Right renal pelvis (tissue), 4 donors: ENCODE results near the gene CHD8. TPM values are rescaled to one million over a fixed set of nuclear protein-coding genes. Genes with fewer than 3 reads are reported as not detected.
"Not testable (repeated sequence)": the region's sequence is repeated elsewhere in the genome, so short reads cannot be mapped to it uniquely, and the experiment has no call there.

Experiments
- DNase-seq, 4 donors: peaks; one replicate each; pipeline ENCODE4 v3.0.0-alpha.2; 2013; ENCODE audit warnings: low read depth in 4 of 4, low spot score in 3 of 4, missing footprints in 1 of 4
- polyA plus RNA-seq, 4 donors: library from polyadenylated mRNA; unstranded; fragments of 120-200 nt; gene quantifications; one replicate each; pipeline ENCODE4 v1.2.1, GENCODE V29; 2013; ENCODE audit not compliant: insufficient read length in 4 of 4

Gene CHD8
- 10 to 100 TPM; 67.5 to 72.3 (median 70.4) TPM for polyA plus RNA-seq

- peak; percentile 97 to 99 (median 99) for DNase-seq
Measured at GRCh38 chr14:21455912-21456667, at the start of gene CHD8. Gene CHD8, minus strand, starts transcription at chr14:21456123. Its CDS starts 24,480 bp downstream, at chr14:21431643.

GRCh38 chr14:21505012-21505553, 49.2 kb upstream of the CHD8 start:
- no peak for DNase-seq

- no peak for DNase-seq
Measured at GRCh38 chr14:21503376-21503775, 47.5 kb upstream of the CHD8 start.

GRCh38 chr14:21501568-21501967, 45.6 kb upstream of the CHD8 start:
- no peak for DNase-seq

GRCh38 chr14:21498540-21499526, 42.9 kb upstream of the CHD8 start:
- peak in 2 of 4 donors; percentile 33 to 36 for DNase-seq

- no peak for DNase-seq
Measured at GRCh38 chr14:21496453-21496852, 40.5 kb upstream of the CHD8 start.

GRCh38 chr14:21494902-21495762, 39.2 kb upstream of the CHD8 start:
- no peak for DNase-seq

- no peak for DNase-seq
Measured at GRCh38 chr14:21486640-21487087, 30.7 kb upstream of the CHD8 start.

- DNase-seq, result peak; percentile 93 to 99 (median 98)
Measured at GRCh38 chr14:21476925-21477681, 21.2 kb upstream of the CHD8 start, which contains the start of the genes RAB2B and TOX4. Gene RAB2B, minus strand, starts transcription at chr14:21476959. Its CDS starts 87 bp downstream, at chr14:21476872. Gene TOX4, plus strand, starts transcription at chr14:21477195. Its CDS starts 84 bp downstream, at chr14:21477279.

- peak in 2 of 4 donors; percentile 61 to 67 for DNase-seq
Measured at GRCh38 chr14:21476523-21476924, 20.6 kb upstream of the CHD8 start.

GRCh38 chr14:21475767-21476522, 20.0 kb upstream of the CHD8 start:
- DNase-seq, result no peak

- DNase-seq, result no peak
Measured at GRCh38 chr14:21467616-21468015, 11.7 kb upstream of the CHD8 start.

GRCh38 chr14:21455592-21455911, 371 bp downstream of the CHD8 start:
- no peak for DNase-seq

GRCh38 chr14:21454843-21455544, 929 bp downstream of the CHD8 start:
- no peak for DNase-seq

- no peak for DNase-seq
Measured at GRCh38 chr14:21449899-21450216, 6.1 kb downstream of the CHD8 start.

GRCh38 chr14:21442657-21443056, 13.3 kb downstream of the CHD8 start:
- DNase-seq, result not testable (repeated sequence)

GRCh38 chr14:21440859-21441258, 15.1 kb downstream of the CHD8 start:
- DNase-seq, result no peak
